ENCODE results near the gene SLC4A8. TPM values are rescaled to one million over a fixed set of nuclear protein-coding genes. Genes with fewer than 3 reads are reported as not detected.
A peak's percentile ranks its signal among the peaks of the same experiment; 100 is the strongest.

The SLC4A8 gene
- total RNA-seq, 1 experiment from 2014 or later, result 26.3 TPM

DNA sequence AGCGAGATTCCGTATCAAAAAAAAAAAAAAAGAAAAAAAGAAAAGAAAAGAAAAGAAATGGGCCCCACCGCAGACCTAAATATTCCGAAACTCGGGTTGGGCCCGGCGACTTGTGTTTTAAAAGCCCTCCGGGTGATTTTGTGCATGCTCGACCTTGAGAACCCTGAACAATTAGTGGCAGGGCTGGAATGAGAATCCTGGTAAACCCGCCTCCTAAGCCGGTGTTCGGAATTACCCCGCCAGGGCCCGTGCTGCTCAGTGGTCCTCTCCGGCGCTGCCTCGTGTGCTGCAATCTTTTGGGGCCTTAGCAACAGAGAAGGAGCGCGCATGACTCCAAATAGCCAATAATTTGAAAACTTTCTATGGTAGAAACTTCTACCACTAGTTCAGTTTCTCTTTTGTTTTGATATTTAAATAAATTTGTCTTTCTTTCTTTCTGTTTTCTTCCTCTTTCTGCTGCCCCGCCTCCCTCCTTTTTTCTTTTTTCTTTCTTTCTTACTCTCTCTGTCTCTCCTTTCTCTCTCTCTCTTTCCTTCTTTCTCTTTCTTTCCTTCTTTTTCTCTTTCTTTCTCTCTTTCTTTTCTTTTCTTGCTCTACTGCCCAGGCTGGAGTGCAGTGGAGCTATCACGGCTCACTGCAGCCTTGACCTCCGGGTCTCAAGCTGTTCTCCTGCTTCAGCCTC is 31.9 kb upstream of the SLC4A8 start:
- no peak overlapping the region; a peak in 2 of 7 replicates for H3K27ac Mint-ChIP-seq
- peak overlapping the region; percentile 79 for H3K4me2 ChIP-seq (ENCODE audit: insufficient read depth, insufficient read length, low read length)
- H2AFZ ChIP-seq (ENCODE audit: low read length), result no peak overlapping the region
- no peak overlapping the region for H3T11ph ChIP-seq (ENCODE audit: low read length)
- H3K14ac ChIP-seq (ENCODE audit: insufficient read depth, low read length), result no peak overlapping the region
- WGBS (ENCODE audit: extremely low coverage, insufficient read length, low lambda C conversion rate), result no CpG with 5 or more reads among the region's 22 CpGs
- no peaks in the 10 kb centered on the region for H3K27me3 ChIP-seq (ENCODE audit: insufficient read depth, low read length)
- no peaks in the 10 kb centered on the region for H3K79me1 ChIP-seq (ENCODE audit: insufficient read depth, low read depth, low read length, poor library complexity, severe bottlenecking)
- H3K9me3 ChIP-seq (ENCODE audit: control insufficient read depth, low read depth, low read length), result no peaks in the 10 kb centered on the region
- H2AK5ac ChIP-seq (ENCODE audit: insufficient read length, low read length), result no peak overlapping the region
- no peaks in the 10 kb centered on the region for H3K79me2 ChIP-seq (ENCODE audit: insufficient read depth, low read length)
- H4K8ac ChIP-seq (replicated peaks; ENCODE audit: insufficient read length, low read depth, low read length), result no peak overlapping the region
- H3K9ac ChIP-seq (ENCODE audit: extremely low read depth, insufficient read length, low read length), result no peak overlapping the region
- peak overlapping the region; percentile 90 to 91 for H3K4me3 Mint-ChIP-seq
- peaks cover 33 to 42% of the 10 kb centered on the region in 2 experiments for H3K4me1 Mint-ChIP-seq
- no peaks in the 10 kb centered on the region for H4K20me1 ChIP-seq (ENCODE audit: control insufficient read depth, insufficient read depth, insufficient read length)
- H3K27me3 Mint-ChIP-seq (ENCODE audit: low read depth), result no peaks in the 10 kb centered on the region; the same call in 1 of the 2 replicates
- H3K27ac ChIP-seq (ENCODE audit: insufficient read length, low read depth, low read length), result no peak overlapping the region
- peak; percentile 71 for DNase-seq
- H3K23ac ChIP-seq (ENCODE audit: insufficient read length, low read depth, low read length), result no peak overlapping the region
- TF ChIP-seq, protein P1, sequence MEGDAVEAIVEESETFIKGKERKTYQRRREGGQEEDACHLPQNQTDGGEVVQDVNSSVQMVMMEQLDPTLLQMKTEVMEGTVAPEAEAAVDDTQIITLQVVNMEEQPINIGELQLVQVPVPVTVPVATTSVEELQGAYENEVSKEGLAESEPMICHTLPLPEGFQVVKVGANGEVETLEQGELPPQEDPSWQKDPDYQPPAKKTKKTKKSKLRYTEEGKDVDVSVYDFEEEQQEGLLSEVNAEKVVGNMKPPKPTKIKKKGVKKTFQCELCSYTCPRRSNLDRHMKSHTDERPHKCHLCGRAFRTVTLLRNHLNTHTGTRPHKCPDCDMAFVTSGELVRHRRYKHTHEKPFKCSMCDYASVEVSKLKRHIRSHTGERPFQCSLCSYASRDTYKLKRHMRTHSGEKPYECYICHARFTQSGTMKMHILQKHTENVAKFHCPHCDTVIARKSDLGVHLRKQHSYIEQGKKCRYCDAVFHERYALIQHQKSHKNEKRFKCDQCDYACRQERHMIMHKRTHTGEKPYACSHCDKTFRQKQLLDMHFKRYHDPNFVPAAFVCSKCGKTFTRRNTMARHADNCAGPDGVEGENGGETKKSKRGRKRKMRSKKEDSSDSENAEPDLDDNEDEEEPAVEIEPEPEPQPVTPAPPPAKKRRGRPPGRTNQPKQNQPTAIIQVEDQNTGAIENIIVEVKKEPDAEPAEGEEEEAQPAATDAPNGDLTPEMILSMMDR (conservative IDR thresholded peaks at IDR 0.05), result no peak
- H3K4me1 ChIP-seq (ENCODE audit: insufficient read depth, low read length), result peaks cover 3% of the 10 kb centered on the region; the same call in 1 of the 2 replicates
- no peak overlapping the region for H4K91ac ChIP-seq (ENCODE audit: insufficient read length, low read depth, low read length)
- H2BK5ac ChIP-seq (ENCODE audit: insufficient read length, low read length), result no peak overlapping the region
- no peaks in the 10 kb centered on the region for H3K9me3 Mint-ChIP-seq
- H3K56ac ChIP-seq (ENCODE audit: insufficient read length, low read depth, low read length), result no peak overlapping the region
- no peak overlapping the region for H3K4ac ChIP-seq (ENCODE audit: low read depth, low read length)
- H3K18ac ChIP-seq (ENCODE audit: insufficient read length, low read depth, low read length), result no peak overlapping the region
- H2BK120ac ChIP-seq (ENCODE audit: low read depth, low read length, poor library complexity, severe bottlenecking), result no peak overlapping the region
- H3K36me3 Mint-ChIP-seq (ENCODE audit: insufficient read depth in 1 of 3, low read depth in 3 of 3), result peaks cover 3 to 14% (median 9%) of the 10 kb centered on the region in 3 experiments; a peak in 6 of 7 replicates
- no peak overlapping the region for H4K5ac ChIP-seq (ENCODE audit: insufficient read length, low read depth, low read length)
- H2BK20ac ChIP-seq (ENCODE audit: low read depth, low read length, poor library complexity, severe bottlenecking), result no peak overlapping the region
- H3K23me2 ChIP-seq (ENCODE audit: insufficient read length, low read depth, low read length, poor library complexity, severe bottlenecking), result peaks cover 10% of the 10 kb centered on the region
- no peak overlapping the region for H2BK12ac ChIP-seq (ENCODE audit: insufficient read length, low read depth, low read length)
- H2BK15ac ChIP-seq (ENCODE audit: low read depth, low read length), result no peak overlapping the region

All from H9 (cell line).